ENCODE measurements around the gene BEGAIN.
A peak's percentile ranks its signal among the peaks of the same experiment; 100 is the strongest.

Gene BEGAIN, protein sequence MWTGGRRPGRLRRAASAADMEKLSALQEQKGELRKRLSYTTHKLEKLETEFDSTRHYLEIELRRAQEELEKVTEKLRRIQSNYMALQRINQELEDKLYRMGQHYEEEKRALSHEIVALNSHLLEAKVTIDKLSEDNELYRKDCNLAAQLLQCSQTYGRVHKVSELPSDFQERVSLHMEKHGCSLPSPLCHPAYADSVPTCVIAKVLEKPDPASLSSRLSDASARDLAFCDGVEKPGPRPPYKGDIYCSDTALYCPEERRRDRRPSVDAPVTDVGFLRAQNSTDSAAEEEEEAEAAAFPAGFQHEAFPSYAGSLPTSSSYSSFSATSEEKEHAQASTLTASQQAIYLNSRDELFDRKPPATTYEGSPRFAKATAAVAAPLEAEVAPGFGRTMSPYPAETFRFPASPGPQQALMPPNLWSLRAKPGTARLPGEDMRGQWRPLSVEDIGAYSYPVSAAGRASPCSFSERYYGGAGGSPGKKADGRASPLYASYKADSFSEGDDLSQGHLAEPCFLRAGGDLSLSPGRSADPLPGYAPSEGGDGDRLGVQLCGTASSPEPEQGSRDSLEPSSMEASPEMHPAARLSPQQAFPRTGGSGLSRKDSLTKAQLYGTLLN

DNA sequence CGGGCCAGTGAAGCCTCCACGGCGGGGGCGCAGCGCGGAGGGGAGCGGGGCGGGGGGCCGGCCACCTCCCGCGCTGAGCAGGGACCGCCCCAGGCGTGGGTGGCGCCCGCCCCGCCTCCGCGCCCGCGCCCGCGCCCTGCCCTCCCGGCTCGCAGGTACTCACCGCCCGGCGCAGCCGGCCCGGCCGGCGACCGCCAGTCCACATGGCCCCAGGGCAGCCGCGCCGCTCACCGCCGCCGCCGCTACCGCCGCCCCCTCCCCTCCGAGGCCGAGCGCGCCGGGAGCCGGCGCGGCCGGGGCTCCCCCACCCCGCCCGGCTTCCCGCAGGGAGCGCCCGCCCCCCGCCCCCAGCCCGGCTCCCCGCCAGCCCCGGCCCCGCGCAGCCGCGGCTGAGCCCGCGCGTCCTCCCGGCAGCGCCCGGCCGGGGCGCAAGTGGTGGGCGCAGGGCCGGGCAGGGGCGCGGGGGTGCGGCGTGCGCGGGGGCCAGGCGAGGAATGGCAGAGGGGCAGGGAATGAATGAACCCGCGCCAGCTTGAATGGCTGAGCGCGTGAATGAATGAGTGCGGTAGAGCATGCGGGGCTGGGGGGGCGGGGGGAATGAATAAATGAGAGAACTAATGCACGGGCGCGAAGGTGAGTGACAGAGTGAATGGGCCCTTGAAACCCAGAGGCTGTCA is at the start of gene BEGAIN:
Gene BEGAIN (minus strand): TSS at position 332 of the 677 bp plus-strand sequence. CDS start 127 bp downstream, at position 205.
- DNase-seq (ENCODE audit: low read depth): no peak

- no peak for DNase-seq (ENCODE audit: low read depth)
Observed at GRCh38 chr14:100636559-100636958, 49.3 kb upstream of the BEGAIN start.

DNA sequence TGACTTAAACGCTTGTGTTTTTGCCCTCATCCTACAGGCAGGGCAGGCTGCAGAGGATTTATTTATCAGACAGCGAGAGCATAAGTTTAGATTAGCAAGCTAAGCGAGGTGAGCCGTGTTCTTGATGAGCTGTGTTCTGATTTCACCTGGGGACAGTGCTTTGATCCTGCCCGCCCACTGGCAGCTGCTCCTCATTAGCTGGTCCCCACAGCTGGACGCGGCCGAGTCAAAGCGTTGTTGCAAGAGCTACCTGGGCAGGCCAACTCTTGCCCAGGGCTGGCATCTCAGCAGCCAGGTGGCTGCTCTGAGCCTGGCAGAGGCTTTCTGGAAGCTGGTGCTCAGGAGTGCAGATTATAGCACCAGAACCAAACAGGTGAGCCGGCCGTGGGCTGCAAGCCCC is 46.8 kb upstream of the BEGAIN start:
- DNase-seq (ENCODE audit: low read depth): no peak

GRCh38 chr14:100633406-100633805 is 46.2 kb upstream of the BEGAIN start:
- DNase-seq (ENCODE audit: low read depth): no peak

GRCh38 chr14:100629696-100630095 is 42.5 kb upstream of the BEGAIN start:
- DNase-seq (ENCODE audit: low read depth): peak; percentile 17

- DNase-seq (ENCODE audit: low read depth): no peak
Observed at GRCh38 chr14:100629098-100629497, 41.9 kb upstream of the BEGAIN start.

DNA sequence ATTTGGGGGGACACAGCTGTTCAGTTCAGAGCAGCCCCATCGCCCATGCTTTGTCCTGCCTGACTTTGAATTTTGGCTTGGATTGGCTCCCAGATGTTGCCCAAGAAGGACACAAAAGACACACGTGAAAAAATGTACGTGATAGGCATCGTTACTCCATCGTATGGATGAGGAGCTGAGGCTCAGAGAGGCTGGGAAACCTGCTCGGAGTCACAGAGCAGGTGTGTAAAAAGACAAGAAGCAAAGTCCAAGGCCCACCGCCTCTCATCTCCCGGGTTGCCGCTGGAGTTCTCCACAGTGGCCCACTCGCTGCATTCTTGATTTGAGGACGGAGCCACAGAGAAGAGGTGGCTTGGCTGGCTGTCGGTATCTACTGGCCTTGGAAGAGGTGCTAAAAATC is 41.0 kb upstream of the BEGAIN start:
- DNase-seq (ENCODE audit: low read depth): no peak

DNA sequence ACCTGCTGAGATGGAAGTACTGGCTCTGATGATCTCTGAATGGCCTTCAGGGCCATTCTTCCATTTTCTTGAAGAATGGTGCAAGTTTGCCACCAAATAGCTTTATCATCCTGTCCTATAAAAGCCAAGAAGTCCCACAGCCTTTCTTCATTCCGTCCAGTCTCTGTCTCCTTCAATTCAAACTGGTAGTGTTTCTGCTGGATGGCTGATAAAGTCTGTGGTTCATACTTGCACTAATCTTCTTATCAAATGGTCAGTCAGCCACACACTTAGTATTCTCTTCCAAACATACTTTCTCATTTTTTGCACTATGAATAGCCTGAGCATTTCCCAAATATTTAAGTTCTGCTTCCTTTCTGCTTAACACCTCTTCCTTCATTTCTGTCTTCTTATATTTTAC is 39.4 kb upstream of the BEGAIN start:
- no peak for DNase-seq (ENCODE audit: low read depth)

GRCh38 chr14:100623961-100624360 is 36.7 kb upstream of the BEGAIN start:
- no peak for DNase-seq (ENCODE audit: low read depth)

- no peak for DNase-seq (ENCODE audit: low read depth)
Observed at GRCh38 chr14:100623557-100623956, 36.3 kb upstream of the BEGAIN start.

DNA sequence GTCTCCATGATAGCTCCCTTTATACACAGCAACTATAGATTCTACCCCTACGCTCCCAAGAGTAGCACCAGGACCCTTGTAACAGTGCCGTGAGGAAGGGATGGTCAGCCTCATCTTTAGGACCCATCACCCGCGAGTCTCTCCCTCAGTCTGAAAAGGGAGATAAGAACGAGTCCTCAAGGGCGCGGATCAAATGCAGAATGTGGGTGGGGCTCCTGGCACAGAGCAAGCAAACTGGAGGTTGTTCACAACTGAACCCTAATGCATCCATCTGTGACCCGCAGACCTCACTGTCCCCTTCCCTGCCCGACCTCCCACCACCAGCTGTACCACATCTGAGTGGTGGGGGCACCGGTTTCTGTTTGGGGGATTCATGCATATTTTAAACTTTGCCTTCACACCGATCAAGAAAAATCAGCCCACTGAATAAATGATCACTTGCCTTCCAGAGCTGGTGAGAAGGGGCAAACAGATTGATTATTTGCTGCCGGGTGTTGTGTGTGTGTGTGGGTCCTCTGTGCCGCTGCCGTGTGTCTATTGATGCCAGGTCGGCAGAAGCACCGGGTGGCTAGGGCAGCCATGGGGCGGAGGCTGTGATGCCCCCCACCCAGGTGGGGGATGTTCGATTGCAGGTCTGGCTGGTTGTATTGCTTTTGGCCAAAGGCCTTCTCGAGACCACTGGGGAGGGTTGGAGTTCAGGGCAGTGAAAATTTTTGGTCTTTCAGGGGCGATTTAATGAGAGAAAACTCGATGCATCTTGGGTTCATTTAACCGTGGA is 35.7 kb upstream of the BEGAIN start:
- DNase-seq (ENCODE audit: low read depth): no peak

GRCh38 chr14:100622224-100622623 is 35.0 kb upstream of the BEGAIN start:
- no peak for DNase-seq (ENCODE audit: low read depth)

DNA sequence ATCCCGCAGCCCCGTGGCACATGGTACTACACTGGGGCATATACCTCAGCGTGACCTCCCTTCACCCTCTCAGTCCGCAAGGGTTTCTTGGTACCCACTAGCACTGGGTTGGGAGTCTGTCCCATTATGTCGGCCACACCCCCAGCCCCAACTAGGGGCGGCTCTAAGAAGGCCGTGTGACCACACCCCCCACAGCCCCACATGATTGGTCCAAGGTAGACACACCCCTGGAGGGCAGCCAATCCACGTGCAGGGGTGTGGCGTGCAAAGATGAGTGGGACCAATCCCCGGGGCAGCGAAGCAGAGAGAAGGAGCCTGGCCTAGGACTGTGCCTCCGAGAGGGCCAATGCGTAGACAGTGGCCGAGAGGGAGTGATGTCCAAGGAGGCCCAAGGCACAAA is 34.6 kb upstream of the BEGAIN start:
- DNase-seq (ENCODE audit: low read depth): no peak

GRCh38 chr14:100620255-100621100 is 33.3 kb upstream of the BEGAIN start:
- DNase-seq (ENCODE audit: low read depth): no peak

- DNase-seq (ENCODE audit: low read depth): no peak
Observed at GRCh38 chr14:100619396-100620254, 32.4 kb upstream of the BEGAIN start.

GRCh38 chr14:100618763-100619320 is 31.6 kb upstream of the BEGAIN start:
- no peak for DNase-seq (ENCODE audit: low read depth)

DNA sequence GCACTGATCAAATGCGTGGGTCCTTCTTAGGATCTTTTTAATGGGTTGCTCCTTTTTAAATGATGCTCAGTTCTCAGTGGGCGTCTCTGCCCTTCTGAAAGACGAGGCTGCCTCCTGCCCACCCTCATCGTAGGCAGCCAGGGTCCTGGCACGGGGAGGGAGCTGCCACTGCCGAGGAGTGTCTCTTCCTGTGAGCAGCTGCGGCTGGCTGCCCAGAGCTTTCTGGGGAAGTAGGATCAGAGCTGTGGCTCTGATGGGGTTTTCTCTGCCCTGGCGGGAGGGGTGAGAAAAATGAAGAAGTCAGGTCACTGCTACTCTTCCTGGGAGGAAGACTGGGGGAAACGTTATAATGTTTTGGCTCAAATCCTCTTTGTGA is 31.1 kb upstream of the BEGAIN start:
- no peak for DNase-seq (ENCODE audit: low read depth)

DNA sequence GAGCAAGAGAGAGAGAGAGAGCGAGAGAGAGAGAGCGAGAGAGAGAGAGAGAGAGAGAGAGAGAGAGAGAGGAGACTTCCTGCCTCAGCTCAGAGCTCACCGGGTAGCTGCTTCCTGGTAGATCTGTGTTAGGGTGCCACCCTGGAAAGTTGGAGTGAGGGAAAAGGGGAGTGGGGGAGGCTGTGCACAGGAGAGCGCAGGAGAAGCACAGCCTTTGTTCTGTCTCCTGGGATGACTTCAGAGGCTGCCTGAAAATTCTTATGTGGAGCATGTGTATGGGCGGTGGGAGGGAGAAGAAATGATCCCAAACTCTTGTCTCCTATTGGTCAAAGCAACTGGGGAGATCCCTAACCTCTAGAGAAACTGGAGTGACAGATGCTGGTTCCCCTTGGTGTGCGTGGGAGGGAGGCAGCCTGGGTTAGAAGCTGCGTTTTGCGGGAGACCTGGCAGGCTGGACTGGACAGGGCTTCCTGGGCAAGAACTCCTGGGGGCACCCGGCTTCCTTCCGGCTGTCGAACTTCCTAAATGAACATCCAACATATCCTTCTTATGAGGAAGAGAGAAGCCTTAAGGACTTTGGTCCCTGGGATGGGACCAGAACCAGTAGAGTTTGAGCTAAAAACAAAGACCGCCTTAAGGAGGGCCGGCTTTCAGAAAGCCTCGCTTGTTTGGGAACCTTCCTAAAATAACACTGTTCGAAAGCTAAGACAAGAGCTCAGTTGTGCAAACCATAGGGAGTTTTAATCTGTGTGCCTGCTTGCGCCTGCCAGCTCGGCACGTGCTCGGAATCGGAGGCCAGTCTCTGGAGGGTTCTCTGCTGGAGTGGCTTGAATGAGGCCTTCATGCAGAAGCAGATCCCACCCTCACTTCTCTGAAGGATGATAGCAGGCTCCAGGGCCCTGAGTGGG is 30.4 kb upstream of the BEGAIN start:
- DNase-seq (ENCODE audit: low read depth): peak; percentile 53

- no peak for DNase-seq (ENCODE audit: low read depth)
Observed at GRCh38 chr14:100616854-100617409, 29.7 kb upstream of the BEGAIN start.
